H9 (cell line): Measurements from ENCODE around the gene CTDSPL. TPM values are rescaled to one million over a fixed set of nuclear protein-coding genes. Genes with fewer than 3 reads are reported as not detected.

Source experiments
- DNase-seq: peaks from one replicate; pipeline ENCODE4 v3.0.0-alpha.2; 2017
- H2AFZ ChIP-seq: one replicate; pipeline ENCODE4 v1.6.1; 2013; ENCODE audit warnings: mild to moderate bottlenecking, low read length, control low read depth, moderate library complexity
- H2AK5ac ChIP-seq: 2 replicates; pipeline ENCODE4 v1.6.1; 2013; ENCODE audit warnings: low read length, control low read depth, mixed read lengths; ENCODE audit not compliant: insufficient read length
- H2BK120ac ChIP-seq: one replicate; pipeline ENCODE4 v1.6.1; 2013; ENCODE audit warnings: low read depth, mild to moderate bottlenecking, low read length, control low read depth, inconsistent platforms; ENCODE audit not compliant: poor library complexity, severe bottlenecking
- H2BK12ac ChIP-seq: 2 replicates; pipeline ENCODE4 v1.6.1; 2013; ENCODE audit warnings: low read length, control low read depth, mixed read lengths, low read depth; ENCODE audit not compliant: insufficient read length
- H2BK15ac ChIP-seq: 2 replicates; pipeline ENCODE4 v1.6.1; 2013; ENCODE audit warnings: low read depth, low read length, control low read depth
- H2BK20ac ChIP-seq: one replicate; pipeline ENCODE4 v1.6.1; 2013; ENCODE audit warnings: low read depth, mild to moderate bottlenecking, low read length, control low read depth, inconsistent platforms; ENCODE audit not compliant: poor library complexity, severe bottlenecking
- H2BK5ac ChIP-seq: 2 replicates; pipeline ENCODE4 v1.6.1; 2013; ENCODE audit warnings: low read length, control low read depth, mixed read lengths; ENCODE audit not compliant: insufficient read length
- H3K14ac ChIP-seq: 2 replicates; pipeline ENCODE4 v1.6.1; 2013; ENCODE audit warnings: low read length, control low read depth; ENCODE audit not compliant: insufficient read depth
- H3K18ac ChIP-seq: 2 replicates; pipeline ENCODE4 v1.6.1; 2013; ENCODE audit warnings: low read depth, mild to moderate bottlenecking, mixed read lengths, low read length, control low read depth; ENCODE audit not compliant: insufficient read length
- H3K23ac ChIP-seq: 2 replicates; pipeline ENCODE4 v1.6.1; 2013; ENCODE audit warnings: low read length, control low read depth, mixed read lengths, low read depth; ENCODE audit not compliant: insufficient read length
- H3K23me2 ChIP-seq: 2 replicates; pipeline ENCODE4 v1.6.1; 2013; ENCODE audit warnings: low read depth, mild to moderate bottlenecking, mixed read lengths, low read length, control low read depth; ENCODE audit not compliant: insufficient read length, poor library complexity, severe bottlenecking
- H3K27ac ChIP-seq: 2 replicates; pipeline ENCODE4 v1.5.1; 2013; ENCODE audit warnings: low read length, control low read depth, mixed read lengths, low read depth; ENCODE audit not compliant: insufficient read length
- H3K27me3 ChIP-seq: 2 replicates; pipeline ENCODE4 v1.6.1; 2013; ENCODE audit warnings: low read length, control low read depth, inconsistent platforms; ENCODE audit not compliant: insufficient read depth
- H3K4ac ChIP-seq: 2 replicates; pipeline ENCODE4 v1.6.1; 2013; ENCODE audit warnings: low read depth, mild to moderate bottlenecking, control low read depth, inconsistent platforms, low read length, moderate library complexity
- H3K4me1 ChIP-seq: 2 replicates; pipeline ENCODE4 v1.6.1; 2013; ENCODE audit warnings: low read length, control low read depth, inconsistent platforms; ENCODE audit not compliant: insufficient read depth
- H3K4me2 ChIP-seq: 2 replicates; pipeline ENCODE4 v1.6.1; 2013; ENCODE audit warnings: low read length, control low read depth, mixed read lengths; ENCODE audit not compliant: insufficient read length, insufficient read depth
- H3K56ac ChIP-seq: 2 replicates; pipeline ENCODE4 v1.6.1; 2013; ENCODE audit warnings: low read depth, mild to moderate bottlenecking, mixed read lengths, low read length, control low read depth; ENCODE audit not compliant: insufficient read length
- H3K79me1 ChIP-seq: 2 replicates; pipeline ENCODE4 v1.6.1; 2013; ENCODE audit warnings: low read depth, mild to moderate bottlenecking, moderate library complexity, low read length, control low read depth, inconsistent platforms; ENCODE audit not compliant: insufficient read depth, poor library complexity, severe bottlenecking
- H3K79me2 ChIP-seq: 2 replicates; pipeline ENCODE4 v1.6.1; 2013; ENCODE audit warnings: low read length, control low read depth, inconsistent platforms; ENCODE audit not compliant: insufficient read depth
- H3K9ac ChIP-seq: 2 replicates; pipeline ENCODE4 v1.6.1; 2013; ENCODE audit warnings: low read length, control low read depth, mixed read lengths; ENCODE audit not compliant: insufficient read length; ENCODE audit errors: extremely low read depth
- H3K9me3 ChIP-seq: one replicate; pipeline ENCODE4 v1.6.1; 2013; ENCODE audit warnings: low read depth, low read length, inconsistent platforms; ENCODE audit not compliant: control insufficient read depth
- H3T11ph ChIP-seq: one replicate; pipeline ENCODE4 v1.6.1; 2013; ENCODE audit warnings: mild to moderate bottlenecking, low read length, control low read depth, inconsistent platforms
- H4K20me1 ChIP-seq: one replicate; pipeline ENCODE4 v1.6.1; 2013; ENCODE audit not compliant: control insufficient read depth, insufficient read length, insufficient read depth
- H4K5ac ChIP-seq: 2 replicates; pipeline ENCODE4 v1.6.1; 2013; ENCODE audit warnings: low read depth, mild to moderate bottlenecking, mixed read lengths, low read length, control low read depth; ENCODE audit not compliant: insufficient read length
- H4K8ac ChIP-seq: replicated peaks from 2 replicates; pipeline ENCODE4 v1.6.1; 2013; ENCODE audit warnings: low read length, control low read depth, mixed read lengths, low read depth; ENCODE audit not compliant: insufficient read length
- H4K91ac ChIP-seq: 2 replicates; pipeline ENCODE4 v1.6.1; 2013; ENCODE audit warnings: low read depth, mild to moderate bottlenecking, moderate library complexity, mixed read lengths, low read length, control low read depth; ENCODE audit not compliant: insufficient read length
- H3K27ac Mint-ChIP-seq, 3 experiments: 2 replicates in 2 of 3; 3 replicates in 1 of 3; pipeline ENCODE4 v1.8.0; 2020 to 2021; ENCODE audit warnings: mixed read lengths in 3 of 3, mild to moderate bottlenecking in 1 of 3, moderate library complexity in 1 of 3
- H3K27me3 Mint-ChIP-seq: 2 replicates; pipeline ENCODE4 v1.8.0; 2021; ENCODE audit warnings: low read depth, mild to moderate bottlenecking, moderate library complexity, mixed read lengths
- H3K36me3 Mint-ChIP-seq, 3 experiments: 2 replicates in 2 of 3; 3 replicates in 1 of 3; pipeline ENCODE4 v1.8.0; 2020 to 2021; ENCODE audit warnings: low read depth in 3 of 3, mixed read lengths in 3 of 3; ENCODE audit not compliant: insufficient read depth in 1 of 3
- H3K4me1 Mint-ChIP-seq, 2 experiments: 2 replicates each; pipeline ENCODE4 v1.8.0; 2020; ENCODE audit warnings: mixed read lengths in 2 of 2
- H3K4me3 Mint-ChIP-seq, 2 experiments: 2 replicates in 1 of 2; 3 replicates in 1 of 2; pipeline ENCODE4 v1.8.0; 2020 to 2021; ENCODE audit warnings: mild to moderate bottlenecking in 2 of 2, mixed read lengths in 2 of 2, moderate library complexity in 1 of 2
- H3K9me3 Mint-ChIP-seq, 2 experiments: 2 replicates in 1 of 2; 3 replicates in 1 of 2; pipeline ENCODE4 v1.8.0; 2020; ENCODE audit warnings: mild to moderate bottlenecking in 2 of 2, mixed read lengths in 2 of 2, moderate library complexity in 1 of 2
- CTCF ChIP-seq: fragments of 200-600 bp; sonication (generic); conservative IDR thresholded peaks from 3 replicates; pipeline ENCODE4 v1.8.0; 2021; ENCODE audit warnings: antibody characterized with exemption, mild to moderate bottlenecking
- WGBS: extraction: QIAGEN DNeasy Blood & Tissue Kit; methylation state at CpG from one replicate; pipeline ENCODE4 v1.1.7; 2013; ENCODE audit warnings: missing lambda C conversion rate, low lambda C conversion rate, mixed read lengths; ENCODE audit not compliant: insufficient read length; ENCODE audit errors: extremely low coverage; 5-methylcytosine and 5-hydroxymethylcytosine counted together
- total RNA-seq: library from RNA; stranded (reverse); gene quantifications from 2 replicates; pipeline ENCODE4 v1.2.1, GENCODE V29; 2021

The CTDSPL gene
- total RNA-seq, 1 experiment from 2014 or later: 20.8 TPM

GRCh38 chr3:38003817-38004414 lies 142.2 kb downstream of the CTDSPL start:
- no peak overlapping the region for H2BK12ac ChIP-seq
- H3K27ac Mint-ChIP-seq: peak overlapping the region in 1 of 3 experiments; percentile 83; a peak in 1 of 7 replicates

More at GRCh38 chr3:38003817-38004414, 142.2 kb downstream of the CTDSPL start:
- H3T11ph ChIP-seq: no peak overlapping the region
- no peak overlapping the region for H3K14ac ChIP-seq
- H3K56ac ChIP-seq: no peak overlapping the region
- TF ChIP-seq CTCF: no peak
- no peak overlapping the region for H3K4me2 ChIP-seq
- no peak overlapping the region for H3K27ac ChIP-seq
- H3K23ac ChIP-seq: no peak overlapping the region
- H3K4me1 ChIP-seq: peaks cover 2% of the 10 kb centered on the region; the same call in 1 of the 2 replicates
- H4K91ac ChIP-seq: no peak overlapping the region
- H2AFZ ChIP-seq: no peak overlapping the region
- no peaks in the 10 kb centered on the region for H4K20me1 ChIP-seq
- H2BK120ac ChIP-seq: no peak overlapping the region
- Mint-ChIP-seq H3K36me3 (peaks cover 0 to 20% (median 10%) of the 10 kb centered on the region in 3 experiments; a peak in 6 of 7 replicates), H3K4me3 (no peak overlapping the region), H3K4me1 (peaks cover 7 to 14% of the 10 kb centered on the region in 2 experiments), H3K9me3 (no peaks in the 10 kb centered on the region; a peak in 1 of 5 replicates), H3K27me3 (no peaks in the 10 kb centered on the region; the same call in 1 of the 2 replicates)
- H3K27me3 ChIP-seq: no peaks in the 10 kb centered on the region
- H3K9me3 ChIP-seq: no peaks in the 10 kb centered on the region
- H2BK5ac ChIP-seq: no peak overlapping the region
- H4K8ac ChIP-seq: no peak overlapping the region
- no peak overlapping the region for H2BK15ac ChIP-seq
- no CpG with 5 or more reads among the region's 11 CpGs for WGBS
- no peak overlapping the region for H3K9ac ChIP-seq
- no peaks in the 10 kb centered on the region for H3K79me1 ChIP-seq
- H4K5ac ChIP-seq: no peak overlapping the region
- H3K79me2 ChIP-seq: no peaks in the 10 kb centered on the region
- H3K23me2 ChIP-seq: no peaks in the 10 kb centered on the region
- no peak overlapping the region for H2AK5ac ChIP-seq
- no peak for DNase-seq
- no peak overlapping the region for H3K4ac ChIP-seq
- H2BK20ac ChIP-seq: no peak overlapping the region
- no peak overlapping the region for H3K18ac ChIP-seq
